Posterior cingulate gyrus (tissue), 11 donors: ENCODE results near the gene ZNF223.
A peak's percentile ranks its signal among the peaks of the same experiment; 100 is the strongest.

Experiments
- DNase-seq, 10 donors: peaks; one replicate each; pipeline versions ENCODE4 v3.0.0 to v3.0.0-alpha.2; 2020 to 2021; ENCODE audit warnings: mixed read lengths in 3 of 10
- intact Hi-C: fragments of 100-400 bp; cut with DNase I; formaldehyde crosslinking; loops from one replicate; pipeline ENCODE4 v1.15.1; 2023

Gene ZNF223

GRCh38 chr19:44066305-44066704 is 14.5 kb downstream of the ZNF223 start:
- no peak for DNase-seq
- intact Hi-C loops = no loop called here

GRCh38 chr19:44069415-44069814 is 17.6 kb downstream of the ZNF223 start:
- intact Hi-C loops = no loop called here
- DNase-seq = no peak

DNA sequence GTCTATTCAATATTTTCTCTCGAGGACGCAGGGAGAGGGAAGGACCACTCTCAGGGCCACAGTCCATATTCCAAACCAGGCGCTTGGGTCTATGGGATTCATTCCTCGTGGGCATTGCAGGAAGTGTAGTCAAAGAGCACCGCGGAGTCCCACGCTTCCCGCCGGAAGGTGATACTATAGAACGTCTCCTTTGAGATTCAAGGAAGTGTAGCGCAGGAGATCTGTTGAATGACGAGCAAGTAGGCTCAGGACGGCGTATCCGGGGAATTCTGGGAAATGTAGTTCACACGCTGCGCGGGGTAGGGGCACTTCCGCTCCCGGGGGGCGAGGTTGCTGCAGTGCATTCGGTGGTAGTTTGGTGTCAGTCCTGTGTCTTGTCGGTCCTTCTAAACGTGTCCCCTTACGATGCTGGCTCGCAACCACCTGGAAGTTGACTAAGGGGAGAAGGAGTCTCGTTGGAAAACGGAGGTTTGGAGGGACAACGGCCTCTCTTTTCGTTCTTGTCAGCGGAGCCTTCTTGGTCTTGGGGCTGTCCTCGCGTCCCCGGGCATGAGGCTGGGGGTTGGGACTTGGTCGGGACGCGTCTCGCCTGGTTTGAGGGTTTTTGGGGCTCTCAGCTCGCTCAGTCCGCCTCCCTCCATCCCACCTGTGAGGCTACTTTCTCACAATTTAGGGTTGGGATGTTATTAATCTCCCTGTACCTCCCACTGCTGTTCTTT is 20.1 kb downstream of the ZNF223 start, which contains the start of gene ZNF284:
Gene ZNF284 (plus strand): TSS at position 336 of the 719 bp plus-strand sequence. CDS start 4,231 bp downstream, outside the sequence.
- intact Hi-C loops = loop anchor here (1.0 to 5.0 kb wide), 4 partner anchors 20 to 70 kb away; partner anchors contain the start of genes ZNF223, ZNF225, ZNF230 and ZNF234
- peak; percentile 86 to 98 (median 90) for DNase-seq

GRCh38 chr19:44072543-44073401 is 20.9 kb downstream of the ZNF223 start:
- no peak for DNase-seq
- intact Hi-C loops = loop anchor here (1.0 to 5.0 kb wide), 4 partner anchors 20 to 70 kb away; partner anchors contain the start of genes ZNF223, ZNF225, ZNF230 and ZNF234

- intact Hi-C loops = no loop called here
- no peak for DNase-seq
Measured at GRCh38 chr19:44076325-44076724, 24.5 kb downstream of the ZNF223 start.

DNA sequence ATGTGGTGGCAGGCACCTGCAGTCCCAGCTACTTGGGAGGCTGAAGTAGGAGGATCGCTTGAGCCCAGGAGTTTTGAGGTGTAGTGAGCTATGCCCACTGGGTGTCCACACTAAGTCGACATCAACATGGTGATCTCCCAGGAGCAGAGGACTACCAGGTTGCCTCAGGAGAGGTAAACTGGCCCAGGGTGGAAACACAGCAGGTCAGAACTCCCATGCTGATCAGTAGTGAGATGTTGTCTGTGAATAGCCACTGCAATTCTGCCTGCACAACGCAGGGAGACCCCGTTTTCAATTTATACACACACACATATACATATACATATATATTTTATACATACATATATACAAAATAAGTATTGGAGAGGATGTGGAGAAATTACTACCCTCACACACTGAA is 40.3 kb downstream of the ZNF223 start:
- no peak for DNase-seq
- intact Hi-C loops = no loop called here

- peak; percentile 91 to 99 (median 94) for DNase-seq
- intact Hi-C loops = loop anchor here (1.0 to 2.0 kb wide), 3 partner anchors 19 to 71 kb away; partner anchors contain the start of genes ZNF225 and ZNF226
Measured at GRCh38 chr19:44093931-44094765, 42.3 kb downstream of the ZNF223 start, which contains the start of gene ZNF224. TSS of gene ZNF224 (plus strand) at chr19:44094361. CDS start at chr19:44097874, 3,513 bp downstream.

- intact Hi-C loops = no loop called here
- no peak for DNase-seq
Measured at GRCh38 chr19:44107751-44108150, 55.9 kb downstream of the ZNF223 start.

GRCh38 chr19:44109458-44109857 is 57.6 kb downstream of the ZNF223 start:
- no peak for DNase-seq
- intact Hi-C loops = no loop called here

- intact Hi-C loops = loop anchor here (2.0 to 5.0 kb wide), 2 partner anchors 95 to 193 kb away; partner anchors contain the start of gene ZNF235
- no peak for DNase-seq
Measured at GRCh38 chr19:44111910-44112463, 60.2 kb downstream of the ZNF223 start.

DNA sequence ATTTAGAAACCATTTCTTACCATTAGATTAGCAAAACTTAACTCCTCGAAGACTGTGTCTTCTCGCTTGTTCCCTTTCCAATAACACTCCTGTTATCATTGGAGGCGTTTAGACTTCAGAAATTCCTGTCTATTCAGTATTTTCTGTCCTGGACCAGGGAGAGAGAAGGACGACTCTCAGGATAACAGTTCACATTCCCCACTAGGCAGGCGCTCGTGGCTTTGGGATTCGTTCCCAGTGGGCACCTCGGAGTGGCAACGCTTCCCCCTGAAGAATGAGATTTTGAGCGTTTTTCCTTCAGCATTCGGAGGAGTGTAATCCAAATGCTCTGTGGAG is 60.9 kb downstream of the ZNF223 start:
- intact Hi-C loops = loop anchor here (1.0 to 5.0 kb wide), 7 partner anchors 18 to 192 kb away; partner anchors contain the start of genes ZNF224, ZNF230, ZNF235 and ZNF284

DNA sequence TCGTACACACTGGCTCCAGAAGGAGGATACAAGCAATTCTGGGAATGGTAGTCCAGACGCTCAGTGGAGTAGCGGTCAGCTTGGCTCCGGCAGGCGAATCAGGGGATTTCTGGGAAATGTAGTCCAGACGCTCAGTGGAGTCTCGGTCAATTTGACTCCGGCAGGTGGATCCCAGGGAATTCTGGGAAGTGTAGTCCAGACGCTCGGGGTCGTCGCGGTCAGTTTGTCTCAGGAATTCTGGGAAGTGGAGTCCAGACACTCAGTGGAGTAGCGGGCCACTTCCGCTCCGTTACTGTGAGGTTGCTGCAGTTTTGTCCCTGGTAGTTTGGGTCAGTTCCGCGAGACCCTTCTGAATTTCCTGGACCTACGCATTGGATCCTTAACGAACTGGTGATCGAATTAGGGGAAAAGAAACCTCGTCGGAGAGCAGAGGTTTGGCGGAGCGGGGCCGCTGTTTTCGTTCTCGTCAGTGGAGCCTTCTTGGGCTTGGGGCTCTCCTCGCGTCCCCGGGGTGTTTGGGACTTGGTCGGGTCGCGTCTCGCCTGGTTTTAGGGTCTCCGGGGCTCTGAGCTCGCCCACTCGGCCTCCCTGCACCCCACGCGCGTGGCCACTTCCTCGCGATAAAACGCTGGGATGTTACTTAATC is 61.4 kb downstream of the ZNF223 start, which contains the start of gene ZNF225:
Gene ZNF225 (plus strand): TSS at position 262 of the 646 bp plus-strand sequence. CDS start 2,429 bp downstream, outside the sequence.
- DNase-seq = peak; percentile 96 to 99 (median 97)
- intact Hi-C loops = loop anchor here (1.0 to 5.0 kb wide), 7 partner anchors 19 to 192 kb away; partner anchors contain the start of genes ZNF224, ZNF230, ZNF235 and ZNF284

More for the DNA sequence above, 60.9 kb downstream of the ZNF223 start:
- DNase-seq = no peak

DNA sequence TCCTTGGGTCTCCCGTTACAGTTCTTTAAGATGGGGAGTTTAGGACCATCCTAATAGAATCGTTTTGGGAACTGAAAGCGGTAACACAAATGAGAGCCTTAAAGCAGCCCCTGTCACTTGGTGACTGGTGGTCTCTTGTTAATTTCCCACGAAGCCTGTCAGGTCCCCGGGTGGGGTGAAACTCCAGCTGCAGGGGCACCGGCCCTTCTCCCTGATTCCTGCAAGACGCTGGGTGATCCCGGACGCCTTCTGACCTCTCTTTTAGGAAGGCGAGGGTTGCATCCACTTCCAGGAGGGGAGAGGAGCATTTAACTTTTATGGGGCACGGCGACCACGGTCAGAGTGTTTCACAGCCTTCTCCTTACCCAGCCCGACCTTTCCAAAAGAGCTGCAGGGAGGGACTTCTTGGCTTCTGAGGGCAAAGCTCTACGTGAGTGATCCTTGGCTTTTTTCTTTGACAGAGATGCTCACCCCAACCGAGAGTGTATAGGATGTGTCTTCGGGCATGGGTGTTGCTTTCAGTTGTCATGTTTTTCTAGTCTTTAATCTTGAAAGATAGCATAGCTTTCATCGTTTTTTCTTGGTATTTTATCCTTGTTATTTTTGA is 62.1 kb downstream of the ZNF223 start:
- DNase-seq = peak in 1 of 10 donors; percentile 80
- intact Hi-C loops = loop anchor here (1.0 to 5.0 kb wide), 7 partner anchors 20 to 191 kb away; partner anchors contain the start of genes ZNF224, ZNF230, ZNF235 and ZNF284
